GM23338 (cell line): ENCODE measurements around the gene OR2V2. TPM values are rescaled to one million over a fixed set of nuclear protein-coding genes. Genes with fewer than 3 reads are reported as not detected.

ENCODE experiments used
- ATAC-seq: fragments of 200-7000 bp; cut with Tn5 transposase; 3 replicates; pipeline ENCODE4 v1.9.1; 2020
- DNase-seq: peaks from one replicate; pipeline ENCODE4 v3.0.0-alpha.2; 2015; ENCODE audit warnings: low spot score
- H2AFZ ChIP-seq: fragments of 200-600 bp; sonication (generic); 2 replicates; pipeline ENCODE4 v1.8.0; 2016; ENCODE audit warnings: antibody characterized with exemption, mild to moderate bottlenecking, moderate library complexity
- H3F3A ChIP-seq: fragments of 200-600 bp; sonication (generic); replicated peaks from 2 replicates; pipeline ENCODE4 v1.8.0; 2017; ENCODE audit warnings: antibody characterized with exemption, mixed run types, low read depth
- H3K27ac ChIP-seq: fragments of 200-600 bp; sonication (generic); 2 replicates; pipeline ENCODE4 v1.6.1; 2016; ENCODE audit warnings: low read depth
- H3K27me3 ChIP-seq: fragments of 200-600 bp; sonication (generic); 2 replicates; pipeline ENCODE4 v1.8.0; 2016; ENCODE audit warnings: mild to moderate bottlenecking, mixed run types, moderate library complexity; ENCODE audit not compliant: insufficient read depth
- H3K36me3 ChIP-seq: fragments of 200-600 bp; sonication (generic); 2 replicates; pipeline ENCODE4 v1.8.0; 2016; ENCODE audit warnings: mild to moderate bottlenecking; ENCODE audit not compliant: insufficient read depth
- H3K4me1 ChIP-seq: fragments of 200-600 bp; sonication (generic); 2 replicates; pipeline ENCODE4 v1.8.0; 2016; ENCODE audit warnings: mild to moderate bottlenecking, moderate library complexity; ENCODE audit not compliant: insufficient read depth
- H3K4me2 ChIP-seq: fragments of 200-600 bp; sonication (generic); 2 replicates; pipeline ENCODE4 v1.7.1; 2017; ENCODE audit warnings: mixed run types
- H3K4me3 ChIP-seq: fragments of 200-600 bp; sonication (generic); 2 replicates; pipeline ENCODE4 v1.6.1; 2016; ENCODE audit warnings: mixed run types
- H3K79me2 ChIP-seq: fragments of 200-600 bp; sonication (generic); replicated peaks from 2 replicates; pipeline ENCODE4 v1.8.0; 2017; ENCODE audit warnings: mild to moderate bottlenecking; ENCODE audit not compliant: insufficient read depth
- H3K9me2 ChIP-seq: fragments of 200-600 bp; sonication (generic); 2 replicates; pipeline ENCODE4 v1.8.0; 2017; ENCODE audit not compliant: insufficient read depth
- H4K20me1 ChIP-seq: fragments of 200-600 bp; sonication (generic); replicated peaks from 2 replicates; pipeline ENCODE4 v1.8.0; 2017; ENCODE audit warnings: mild to moderate bottlenecking; ENCODE audit not compliant: insufficient read depth
- H3K27ac Mint-ChIP-seq: 2 replicates; pipeline ENCODE4 v1.8.0; 2020; ENCODE audit warnings: inconsistent platforms, mild to moderate bottlenecking, moderate library complexity, mixed read lengths
- H3K27me3 Mint-ChIP-seq: 3 replicates; pipeline ENCODE4 v1.8.0; 2022; ENCODE audit warnings: low read depth, mild to moderate bottlenecking, moderate library complexity, mixed read lengths, inconsistent platforms; ENCODE audit not compliant: insufficient read depth, poor library complexity
- H3K36me3 Mint-ChIP-seq: 3 replicates; pipeline ENCODE4 v1.8.0; 2021; ENCODE audit warnings: low read depth, mild to moderate bottlenecking, inconsistent platforms, moderate library complexity, mixed read lengths
- H3K4me1 Mint-ChIP-seq: 3 replicates; pipeline ENCODE4 v1.8.0; 2020; ENCODE audit warnings: mild to moderate bottlenecking, inconsistent platforms, mixed read lengths
- H3K4me3 Mint-ChIP-seq: 3 replicates; pipeline ENCODE4 v1.8.0; 2021; ENCODE audit warnings: moderate library complexity, mild to moderate bottlenecking, inconsistent platforms, mixed read lengths
- H3K9me3 Mint-ChIP-seq: 3 replicates; pipeline ENCODE4 v1.8.0; 2020; ENCODE audit warnings: moderate library complexity, mild to moderate bottlenecking, inconsistent platforms, mixed read lengths
- CTCF ChIP-seq, 2 experiments: fragments of 200-600 bp in 1 of 2; sonication (generic) in 1 of 2; conservative IDR thresholded peaks; 2 replicates each; pipeline versions ENCODE4 v1.5.1 to v1.6.1; 2016 to 2017; ENCODE audit warnings: antibody characterized with exemption in 2 of 2, low read depth in 2 of 2, mild to moderate bottlenecking in 2 of 2, moderate library complexity in 1 of 2
- EZH2phosphoT487 ChIP-seq: fragments of 200-600 bp; sonication (generic); IDR thresholded peaks from one replicate; pipeline ENCODE4 v1.8.1; 2018; ENCODE audit warnings: antibody characterized with exemption; ENCODE audit not compliant: unreplicated experiment
- REST ChIP-seq: IDR thresholded peaks from one replicate; pipeline ENCODE4 v1.6.1; 2018; ENCODE audit warnings: antibody characterized with exemption; ENCODE audit not compliant: unreplicated experiment
- STAT1 ChIP-seq: IDR thresholded peaks from one replicate; pipeline ENCODE4 v1.6.1; 2016; ENCODE audit warnings: antibody characterized with exemption; ENCODE audit not compliant: unreplicated experiment
- ZNF462 ChIP-seq: fragments of 250-450 bp; sonication (Bioruptor Pico); IDR thresholded peaks from 2 replicates; pipeline ENCODE4 v1.5.0; 2020; ENCODE audit warnings: mild to moderate bottlenecking, moderate library complexity
- polyA plus RNA-seq: library from polyadenylated mRNA; unstranded; fragments of >200 nt; fragmentation: Nextera tagmentation; extraction: Ambion mirVana; gene quantifications from 2 replicates; pipeline ENCODE4 v1.2.1, GENCODE V29; 2016
- total RNA-seq: library from RNA; depleted of rRNA; stranded (reverse); fragments of >200 nt; shearing (Covaris generic); gene quantifications from 2 replicates; pipeline ENCODE4 v1.2.3, GENCODE V29; 2014

OR2V2 gene
- total and polyA plus RNA-seq, 2 experiments from 2014 or later = not detected

- TF ChIP-seq EZH2phosphoT487 (no peak), REST (no peak), STAT1 (no peak)
These were observed 24.4 kb downstream of the OR2V2 start (continued) for GRCh38 chr5:181171782-181172181.

GRCh38 chr5:181173027-181173419, 25.6 kb downstream of the OR2V2 start:
- H2AFZ ChIP-seq = peak overlapping the region; percentile 97
- peaks cover 61% of the 10 kb centered on the region for H3K27me3 Mint-ChIP-seq
- peaks cover 3% of the 10 kb centered on the region; the same call in 1 of the 2 replicates for H3F3A ChIP-seq
- no peaks in the 10 kb centered on the region for H3K79me2 ChIP-seq
- H3K27me3 ChIP-seq = peaks cover 34% of the 10 kb centered on the region
- ATAC-seq (no peak), DNase-seq (no peak)
- H3K4me3 Mint-ChIP-seq = peak overlapping the region; percentile 86
- no peaks in the 10 kb centered on the region for H3K9me2 ChIP-seq
- no peaks in the 10 kb centered on the region; the same call in 2 of the 3 replicates for H3K36me3 Mint-ChIP-seq
- no peak overlapping the region for H3K27ac ChIP-seq
- H3K4me1 ChIP-seq = peaks cover 4% of the 10 kb centered on the region
- no peaks in the 10 kb centered on the region for H4K20me1 ChIP-seq
- H3K4me1 Mint-ChIP-seq = peaks cover 21% of the 10 kb centered on the region
- TF ChIP-seq ZNF462 (CRISPR knock-in tag) (no peak), CTCF (conservative IDR thresholded peaks at IDR 0.05; ENCODE audit: low read depth in 2 of 2) (peak; percentile 3 to 18; a peak in 1 of 4 replicates), EZH2phosphoT487 (no peak)
- peaks cover 14% of the 10 kb centered on the region; the same call in 2 of the 3 replicates for H3K9me3 Mint-ChIP-seq
- no peaks in the 10 kb centered on the region for H3K36me3 ChIP-seq
- H3K4me2 ChIP-seq = peak overlapping the region; percentile 89
- peak overlapping the region; percentile 75 for H3K4me3 ChIP-seq
- peak overlapping the region; percentile 26 for H3K27ac Mint-ChIP-seq
